GM12878 (cell line): ENCODE data around the gene PRRT3. TPM values are rescaled to one million over a fixed set of nuclear protein-coding genes. Genes with fewer than 3 reads are reported as not detected.

Experiments
- ATAC-seq: fragments of 200-7000 bp; cut with Tn5 transposase; 3 replicates; pipeline ENCODE4 v1.9.1; 2020; ENCODE audit warnings: mild to moderate bottlenecking, moderate library complexity
- BruUV-seq: library from RNA; stranded (reverse); fragments of 400-500 nt; replicated peaks from 2 replicates; lab custom pipeline; 2021; lab: Mats Ljungman, UMichigan
- CTCF ChIA-PET: fragments of 300-600 bp; sonication (Branson Sonifier 250); formaldehyde crosslinking; extraction: SDS; loops from one replicate; lab custom pipeline; 2021; ENCODE audit warnings: inconsistent platforms; lab: Yijun Ruan, JAX
- POLR2A ChIA-PET: fragments of 350-600 bp; formaldehyde crosslinking; extraction: SDS; loops from one replicate; lab custom pipeline; 2021; ENCODE audit warnings: inconsistent platforms; lab: Charles Lee
- RAD21 ChIA-PET: fragments of 300-600 bp; sonication (Branson Sonifier 250); formaldehyde crosslinking; loops from one replicate; lab custom pipeline; 2023; ENCODE audit warnings: antibody characterized with exemption; ENCODE audit not compliant: unreplicated experiment; lab: Charles Lee
- SMC1A ChIA-PET: fragments of 300-600 bp; sonication (Branson Sonifier 250); formaldehyde crosslinking; loops from one replicate; lab custom pipeline; 2023; ENCODE audit not compliant: unreplicated experiment, uncharacterized antibody; lab: Charles Lee
- DNase-seq: peaks from one replicate; pipeline ENCODE4 v3.0.0-alpha.2; 2011; ENCODE audit warnings: low read depth, low spot score
- FAIRE-seq: peaks from 3 replicates; lab custom pipeline; 2011; peaks lifted over from hg19 to GRCh38; lab: Jason Lieb, UNC
- H2AFZ ChIP-seq: 2 replicates; pipeline ENCODE4 v1.6.0; 2011; ENCODE audit warnings: low read depth, low read length, control low read depth; ENCODE audit not compliant: control insufficient read depth
- H3K27ac ChIP-seq: 2 replicates; pipeline ENCODE4 v1.5.1; 2011; ENCODE audit warnings: control low read depth; ENCODE audit not compliant: control insufficient read depth, insufficient read depth
- H3K27me3 ChIP-seq, 2 experiments: replicated peaks in 1 of 2; 2 replicates each; pipeline versions ENCODE4 v1.6.0 to v1.6.1; 2011; ENCODE audit warnings: low read length in 1 of 2; ENCODE audit not compliant: control insufficient read depth in 2 of 2, insufficient read depth in 2 of 2
- H3K36me3 ChIP-seq, 2 experiments: 2 replicates each; pipeline ENCODE4 v1.5.1; 2011; ENCODE audit warnings: low read length in 1 of 2; ENCODE audit not compliant: control insufficient read depth in 2 of 2, insufficient read depth in 2 of 2
- H3K4me1 ChIP-seq: 2 replicates; pipeline ENCODE4 v1.6.1; 2011; ENCODE audit warnings: mild to moderate bottlenecking, low read length, moderate library complexity, mixed read lengths; ENCODE audit not compliant: control insufficient read depth, insufficient read depth
- H3K4me2 ChIP-seq: 2 replicates; pipeline ENCODE4 v1.6.0; 2011; ENCODE audit warnings: control low read depth; ENCODE audit not compliant: control insufficient read depth, insufficient read depth
- H3K4me3 ChIP-seq: fragments of 200-600 bp; sonication (generic); 2 replicates; pipeline ENCODE4 v1.5.1; 2016
- H3K79me2 ChIP-seq: 2 replicates; pipeline ENCODE4 v1.6.0; 2011; ENCODE audit warnings: low read length; ENCODE audit not compliant: control insufficient read depth, insufficient read depth
- H3K9ac ChIP-seq: 2 replicates; pipeline ENCODE4 v1.8.0; 2011; ENCODE audit warnings: low read length, control low read depth, mixed read lengths; ENCODE audit not compliant: control insufficient read depth, insufficient read depth
- H3K9me3 ChIP-seq: replicated peaks from 3 replicates; pipeline ENCODE4 v1.5.1; 2011; ENCODE audit warnings: mild to moderate bottlenecking, low read length; ENCODE audit not compliant: control insufficient read depth, insufficient read depth
- H4K20me1 ChIP-seq: 2 replicates; pipeline ENCODE4 v1.6.0; 2011; ENCODE audit not compliant: control insufficient read depth, insufficient read depth
- HDAC2 ChIP-seq: fragments of 200-600 bp; sonication (generic); IDR thresholded peaks from 2 replicates; pipeline ENCODE4 v1.6.1; 2017
- RUNX3 ChIP-seq: IDR thresholded peaks from 2 replicates; pipeline ENCODE4 v1.6.1; 2012; ENCODE audit warnings: low read length, inconsistent platforms
- SREBF2 ChIP-seq: IDR thresholded peaks from 2 replicates; pipeline ENCODE4 v1.6.1; 2012; ENCODE audit warnings: mild to moderate bottlenecking, low read length
- STAT1 ChIP-seq: fragments of 450-650 bp; conservative IDR thresholded peaks from 2 replicates; pipeline ENCODE4 v1.6.1; 2014; ENCODE audit warnings: antibody characterized with exemption, mild to moderate bottlenecking
- SUZ12 ChIP-seq: fragments of 200-600 bp; sonication (generic); IDR thresholded peaks from one replicate; pipeline ENCODE4 v1.6.1; 2018; ENCODE audit warnings: antibody characterized with exemption, mild to moderate bottlenecking; ENCODE audit not compliant: unreplicated experiment
- TCF12 ChIP-seq: IDR thresholded peaks from 2 replicates; pipeline ENCODE4 v1.6.1; 2011; ENCODE audit warnings: low read depth, mild to moderate bottlenecking, low read length
- WGBS: methylation state at CpG from one replicate; pipeline ENCODE4 v1.1.6; 2016; ENCODE audit warnings: low lambda C conversion rate; ENCODE audit not compliant: insufficient replicate concordance, insufficient coverage; ENCODE audit errors: missing lambda C conversion rate; 5-methylcytosine and 5-hydroxymethylcytosine counted together
- in situ Hi-C: fragments of 300-500 bp; cut with MboI; formaldehyde crosslinking; loops from 9 replicates; pipeline ENCODE4 v1.14.3; 2018; ENCODE audit warnings: mixed read lengths
- intact Hi-C: fragments of 100-400 bp; cut with micrococcal nuclease; formaldehyde crosslinking; loops from one replicate; pipeline ENCODE4 v1.14.2; 2022; ENCODE audit not compliant: unreplicated experiment
- polyA plus RNA-seq, 11 experiments: library from polyadenylated mRNA; depleted of rRNA in 4 of 11; unstranded in 6 of 11; stranded (reverse) in 5 of 11; fragments of >200 nt; fragmentation: Nextera tagmentation in 4 of 11; fragmentation: Illumina TruSeq in 1 of 11; extraction: Ambion mirVana in 4 of 11; extraction: Trizol in 1 of 11; gene quantifications; 1 replicate in 1 of 11; 2 replicates in 10 of 11; pipeline versions ENCODE4 v1.2.1 to v1.2.3, GENCODE V29; 2011 to 2016; ENCODE audit warnings: inconsistent platforms in 2 of 11, missing spikeins in 2 of 11, low read depth in 1 of 11
- total RNA-seq, 4 experiments: library from RNA; depleted of rRNA in 3 of 4; stranded (reverse); fragments of >200 nt in 3 of 4; fragmentation: Illumina TruSeq in 1 of 4; extraction: Trizol in 1 of 4; gene quantifications; 2 replicates each; pipeline versions ENCODE4 v1.2.1 to v1.2.3, GENCODE V29; 2013 to 2021
- TF ChIP-seq, protein P1 (sequence below): fragments of 450-650 bp; conservative IDR thresholded peaks from 2 replicates; pipeline ENCODE4 v1.6.1; 2017; ENCODE audit warnings: mild to moderate bottlenecking, moderate library complexity

Gene PRRT3
- total and polyA plus RNA-seq, 10 of the 15 experiments (the other 5 are each of a cell fraction or from before 2014, with no cell fraction given), result 0.53 to 18.0 (median 7.1) TPM

DNA sequence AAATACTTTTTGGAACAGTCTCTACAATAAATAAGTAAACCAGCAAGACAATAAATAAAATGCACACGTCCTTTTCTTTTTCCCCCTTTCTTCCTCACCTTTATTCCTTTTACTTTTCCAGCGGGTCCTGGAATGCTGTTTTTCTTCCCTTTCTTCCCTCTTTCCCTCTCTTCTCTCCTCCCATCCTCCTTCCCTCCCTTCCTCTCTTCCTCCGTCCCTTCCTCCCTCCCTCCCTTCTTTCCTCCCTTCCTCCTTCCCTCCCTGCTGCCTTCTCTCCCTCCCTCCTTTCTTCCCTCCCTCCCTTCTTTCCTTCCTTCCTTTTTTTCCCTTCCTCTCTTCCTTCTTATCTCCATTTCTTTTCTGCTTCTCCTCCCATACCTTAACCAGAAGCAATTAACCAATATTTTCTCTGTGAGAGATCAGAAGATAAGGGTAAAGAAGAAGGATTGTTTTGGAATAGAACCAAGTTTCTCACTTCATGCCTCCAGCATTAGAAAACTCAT, 52.9 kb downstream of the PRRT3 start:
- no peaks in the 10 kb centered on the region for H4K20me1 ChIP-seq
- ChIA-PET SMC1A (no interaction called here), POLR2A (interaction anchor here (1.0 to 1.2 kb wide), 2 partner anchors 9 to 14 kb away, joined by 3 to 4 read pairs; no protein-coding TSS in a partner anchor), CTCF (no interaction called here), RAD21 (no interaction called here)
- ATAC-seq (no peak), DNase-seq (no peak), FAIRE-seq (no peak)
- H3K4me3 ChIP-seq, result no peak overlapping the region
- H3K9me3 ChIP-seq, result no peaks in the 10 kb centered on the region
- no peak overlapping the region for H3K27ac ChIP-seq
- WGBS, result 94% methylated on average over 2 of the region's 3 CpGs
- no peaks in the 10 kb centered on the region for H3K27me3 ChIP-seq
- no TSS peak for BruUV-seq
- in situ Hi-C loops, result no loop called here
- H3K9ac ChIP-seq, result no peak overlapping the region
- no peak overlapping the region for H2AFZ ChIP-seq
- H3K4me1 ChIP-seq, result peaks cover 8% of the 10 kb centered on the region
- no peak overlapping the region for H3K4me2 ChIP-seq
- H3K36me3 ChIP-seq, result no peaks in the 10 kb centered on the region; a peak in 2 of 4 replicates
- H3K79me2 ChIP-seq, result no peaks in the 10 kb centered on the region
- intact Hi-C loops, result no loop called here
- no peak for TF ChIP-seq TCF12
- TF ChIP-seq STAT1, result no peak
- TF ChIP-seq, protein P1, sequence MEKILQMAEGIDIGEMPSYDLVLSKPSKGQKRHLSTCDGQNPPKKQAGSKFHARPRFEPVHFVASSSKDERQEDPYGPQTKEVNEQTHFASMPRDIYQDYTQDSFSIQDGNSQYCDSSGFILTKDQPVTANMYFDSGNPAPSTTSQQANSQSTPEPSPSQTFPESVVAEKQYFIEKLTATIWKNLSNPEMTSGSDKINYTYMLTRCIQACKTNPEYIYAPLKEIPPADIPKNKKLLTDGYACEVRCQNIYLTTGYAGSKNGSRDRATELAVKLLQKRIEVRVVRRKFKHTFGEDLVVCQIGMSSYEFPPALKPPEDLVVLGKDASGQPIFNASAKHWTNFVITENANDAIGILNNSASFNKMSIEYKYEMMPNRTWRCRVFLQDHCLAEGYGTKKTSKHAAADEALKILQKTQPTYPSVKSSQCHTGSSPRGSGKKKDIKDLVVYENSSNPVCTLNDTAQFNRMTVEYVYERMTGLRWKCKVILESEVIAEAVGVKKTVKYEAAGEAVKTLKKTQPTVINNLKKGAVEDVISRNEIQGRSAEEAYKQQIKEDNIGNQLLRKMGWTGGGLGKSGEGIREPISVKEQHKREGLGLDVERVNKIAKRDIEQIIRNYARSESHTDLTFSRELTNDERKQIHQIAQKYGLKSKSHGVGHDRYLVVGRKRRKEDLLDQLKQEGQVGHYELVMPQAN, result no peak
- no peak for TF ChIP-seq SREBF2
- no peak for TF ChIP-seq HDAC2
- no peak for TF ChIP-seq SUZ12
- no peak for TF ChIP-seq RUNX3
